ENCODE measurements around the gene LURAP1L.

Gene LURAP1L

DNA sequence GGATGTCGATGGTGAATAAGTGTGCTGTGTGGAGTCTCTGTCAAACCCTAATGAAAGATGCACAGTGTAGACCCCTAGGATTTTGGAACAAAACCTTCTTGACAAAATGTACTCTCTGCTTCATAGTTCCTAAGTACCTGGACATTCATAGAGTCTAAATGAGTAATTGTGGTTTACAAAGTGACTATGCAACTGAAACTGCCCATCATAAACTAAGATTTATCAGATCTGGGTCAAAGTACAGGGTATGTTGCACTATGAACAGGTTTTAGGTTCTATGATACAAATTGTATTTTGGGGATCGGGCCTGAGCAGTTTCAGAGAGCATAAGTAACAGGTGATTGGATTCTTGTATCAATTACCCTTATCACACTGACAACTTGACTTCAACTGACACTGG, 79.4 kb downstream of the LURAP1L start:
- Histone ChIP-seq H3K4me3 (ENCODE audit: low read depth, low read length, poor library complexity, severe bottlenecking) (no peak overlapping the region), H3K79me2 (ENCODE audit: insufficient read depth, low read length) (no peaks in the 10 kb centered on the region), H4K20me1 (ENCODE audit: insufficient read depth, low read length) (no peaks in the 10 kb centered on the region), H3F3A (ENCODE audit: insufficient read depth, low read length) (no peaks in the 10 kb centered on the region), H2AFZ (ENCODE audit: low read length) (no peak overlapping the region), H3K4me2 (ENCODE audit: low read length) (no peak overlapping the region), H3K27me3 (ENCODE audit: insufficient read depth, low read length) (no peaks in the 10 kb centered on the region), H3K9ac (ENCODE audit: low read length) (no peak overlapping the region), H3K9me2 (ENCODE audit: low read depth, low read length) (no peaks in the 10 kb centered on the region), H3K36me3 (ENCODE audit: insufficient read depth, low read length) (no peaks in the 10 kb centered on the region), H3K9me3 (ENCODE audit: low read length) (no peaks in the 10 kb centered on the region), H3K27ac (ENCODE audit: low read depth, low read length, poor library complexity, severe bottlenecking) (no peak overlapping the region), H3K4me1 (ENCODE audit: insufficient read depth, low read length, severe bottlenecking) (no peaks in the 10 kb centered on the region)
- TF ChIP-seq CTCF (IDR thresholded peaks at IDR 0.05; ENCODE audit: low read length) (no peak), EZH2 (IDR thresholded peaks at IDR 0.05; ENCODE audit: borderline replicate concordance, low read length) (no peak)

DNA sequence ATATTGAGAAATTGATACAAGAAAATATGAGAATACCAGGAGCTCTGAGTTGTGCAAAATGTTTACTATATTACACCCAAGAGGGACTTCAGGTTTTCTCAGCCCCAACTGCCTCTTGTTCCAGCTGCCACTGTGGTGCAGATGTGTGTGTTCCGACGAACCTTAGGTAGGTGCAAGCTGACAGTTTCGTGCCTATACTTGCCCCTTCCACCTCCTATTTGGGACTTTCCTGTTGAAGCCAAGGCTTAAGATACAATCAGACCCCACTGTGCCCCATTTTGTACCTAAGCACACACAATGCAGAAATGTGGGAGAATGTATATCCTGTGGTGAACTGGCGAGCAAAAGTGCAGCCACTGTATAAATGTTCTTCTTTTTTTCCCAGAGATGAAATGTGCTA, 80.2 kb downstream of the LURAP1L start:
- no peaks in the 10 kb centered on the region for H3K27me3 ChIP-seq (ENCODE audit: insufficient read depth, low read length)
- H3K9me3 ChIP-seq (ENCODE audit: low read length) = no peaks in the 10 kb centered on the region
- H2AFZ ChIP-seq (ENCODE audit: low read length) = no peak overlapping the region
- no peak overlapping the region for H3K4me3 ChIP-seq (ENCODE audit: low read depth, low read length, poor library complexity, severe bottlenecking)
- H3K36me3 ChIP-seq (ENCODE audit: insufficient read depth, low read length) = no peaks in the 10 kb centered on the region
- no peak overlapping the region for H3K4me2 ChIP-seq (ENCODE audit: low read length)
- H3K27ac ChIP-seq (ENCODE audit: low read depth, low read length, poor library complexity, severe bottlenecking) = no peak overlapping the region
- H3K4me1 ChIP-seq (ENCODE audit: insufficient read depth, low read length, severe bottlenecking) = no peaks in the 10 kb centered on the region
- H3K9ac ChIP-seq (ENCODE audit: low read length) = no peak overlapping the region
- no peaks in the 10 kb centered on the region for H3F3A ChIP-seq (ENCODE audit: insufficient read depth, low read length)
- no peak for TF ChIP-seq EZH2 (IDR thresholded peaks at IDR 0.05; ENCODE audit: borderline replicate concordance, low read length)
- TF ChIP-seq CTCF (IDR thresholded peaks at IDR 0.05; ENCODE audit: low read length) = no peak
- H3K79me2 ChIP-seq (ENCODE audit: insufficient read depth, low read length) = no peaks in the 10 kb centered on the region
- no peaks in the 10 kb centered on the region for H3K9me2 ChIP-seq (ENCODE audit: low read depth, low read length)
- no peaks in the 10 kb centered on the region for H4K20me1 ChIP-seq (ENCODE audit: insufficient read depth, low read length)

GRCh38 chr9:12856603-12857002, 81.8 kb downstream of the LURAP1L start:
- no peak overlapping the region for H3K4me3 ChIP-seq (ENCODE audit: low read depth, low read length, poor library complexity, severe bottlenecking)
- H3K9me3 ChIP-seq (ENCODE audit: low read length) = no peaks in the 10 kb centered on the region
- no peaks in the 10 kb centered on the region for H3F3A ChIP-seq (ENCODE audit: insufficient read depth, low read length)
- no peak overlapping the region for H3K27ac ChIP-seq (ENCODE audit: low read depth, low read length, poor library complexity, severe bottlenecking)
- H2AFZ ChIP-seq (ENCODE audit: low read length) = no peak overlapping the region
- H3K9me2 ChIP-seq (ENCODE audit: low read depth, low read length) = no peaks in the 10 kb centered on the region
- no peaks in the 10 kb centered on the region for H3K4me1 ChIP-seq (ENCODE audit: insufficient read depth, low read length, severe bottlenecking)
- no peak overlapping the region for H3K4me2 ChIP-seq (ENCODE audit: low read length)
- no peaks in the 10 kb centered on the region for H4K20me1 ChIP-seq (ENCODE audit: insufficient read depth, low read length)
- H3K79me2 ChIP-seq (ENCODE audit: insufficient read depth, low read length) = no peaks in the 10 kb centered on the region
- TF ChIP-seq CTCF (IDR thresholded peaks at IDR 0.05; ENCODE audit: low read length) = no peak
- TF ChIP-seq EZH2 (IDR thresholded peaks at IDR 0.05; ENCODE audit: borderline replicate concordance, low read length) = no peak
- no peaks in the 10 kb centered on the region for H3K36me3 ChIP-seq (ENCODE audit: insufficient read depth, low read length)
- no peaks in the 10 kb centered on the region for H3K27me3 ChIP-seq (ENCODE audit: insufficient read depth, low read length)
- H3K9ac ChIP-seq (ENCODE audit: low read length) = no peak overlapping the region

All from OCI-LY1 (cell line).